MG63 (cell line): ENCODE results near the gene MICALL1. TPM values are rescaled to one million over a fixed set of nuclear protein-coding genes. Genes with fewer than 3 reads are reported as not detected.
"Not testable (repeated sequence)": the region's sequence is repeated elsewhere in the genome, so short reads cannot be mapped to it uniquely, and the experiment has no call there.

Source experiments
- DNase-seq: peaks from one replicate; pipeline ENCODE4 v3.0.0-alpha.2; 2020
- H3K27me3 ChIP-seq: fragments of 250-450 bp; sonication (Bioruptor Pico); 2 replicates; pipeline ENCODE4 v1.5.1; 2020; ENCODE audit warnings: mild to moderate bottlenecking, moderate library complexity
- H3K36me3 ChIP-seq: fragments of 250-450 bp; sonication (Bioruptor Pico); 2 replicates; pipeline ENCODE4 v1.5.1; 2020; ENCODE audit warnings: mild to moderate bottlenecking, moderate library complexity
- H3K4me3 ChIP-seq: fragments of 250-450 bp; sonication (Bioruptor Pico); 2 replicates; pipeline ENCODE4 v1.5.1; 2020; ENCODE audit warnings: mild to moderate bottlenecking, moderate library complexity
- H3K9me3 ChIP-seq: fragments of 250-450 bp; sonication (Bioruptor Pico); 2 replicates; pipeline ENCODE4 v1.5.1; 2020; ENCODE audit warnings: mild to moderate bottlenecking, moderate library complexity
- total RNA-seq: library from RNA; depleted of rRNA; stranded (reverse); fragments of >200 nt; shearing (Covaris generic); gene quantifications from 2 replicates; pipeline ENCODE4 v1.2.3, GENCODE V29; 2014; ENCODE audit warnings: low replicate concordance

The MICALL1 gene
- total RNA-seq, 1 experiment from 2014 or later: 25.3 TPM

- Histone ChIP-seq H3K27me3 (no peaks in the 10 kb centered on the region), H3K36me3 (peaks cover 43% of the 10 kb centered on the region), H3K4me3 (no peak overlapping the region), H3K9me3 (no peaks in the 10 kb centered on the region)
- no peak for DNase-seq
Measured at GRCh38 chr22:37940698-37941376, 34.7 kb downstream of the MICALL1 start.

GRCh38 chr22:37942133-37942532 is 36.0 kb downstream of the MICALL1 start:
- DNase-seq: no peak
- Histone ChIP-seq H3K36me3 (peaks cover 32% of the 10 kb centered on the region), H3K27me3 (no peaks in the 10 kb centered on the region), H3K9me3 (no peaks in the 10 kb centered on the region), H3K4me3 (no peak overlapping the region)

GRCh38 chr22:37943136-37943824 is 37.2 kb downstream of the MICALL1 start:
- no peak for DNase-seq
- H3K9me3 ChIP-seq: no peaks in the 10 kb centered on the region

GRCh38 chr22:37943825-37944198 is 37.7 kb downstream of the MICALL1 start:
- Histone ChIP-seq H3K9me3 (no peaks in the 10 kb centered on the region), H3K27me3 (no peaks in the 10 kb centered on the region), H3K4me3 (no peak overlapping the region), H3K36me3 (peaks cover 23% of the 10 kb centered on the region)
- no peak for DNase-seq

More at GRCh38 chr22:37943136-37943824, 37.2 kb downstream of the MICALL1 start:
- Histone ChIP-seq H3K27me3 (no peaks in the 10 kb centered on the region), H3K36me3 (peaks cover 25% of the 10 kb centered on the region), H3K4me3 (no peak overlapping the region)

- not testable (repeated sequence) for H3K4me3 ChIP-seq, H3K9me3 ChIP-seq, DNase-seq
Measured at GRCh38 chr22:37944423-37944822, 38.3 kb downstream of the MICALL1 start.

GRCh38 chr22:37947142-37947795 is 41.2 kb downstream of the MICALL1 start:
- H3K36me3 ChIP-seq, H3K27me3 ChIP-seq, DNase-seq, H3K4me3 ChIP-seq, H3K9me3 ChIP-seq: not testable (repeated sequence)

More at GRCh38 chr22:37944423-37944822, 38.3 kb downstream of the MICALL1 start:
- peaks cover 17% of the 10 kb centered on the region for H3K36me3 ChIP-seq
- H3K27me3 ChIP-seq: not testable (repeated sequence)

- Histone ChIP-seq H3K4me3 (no peak overlapping the region), H3K27me3 (no peaks in the 10 kb centered on the region), H3K36me3 (peaks cover 3% of the 10 kb centered on the region; the same call in 1 of the 2 replicates), H3K9me3 (no peaks in the 10 kb centered on the region)
- DNase-seq: no peak
Measured at GRCh38 chr22:37951305-37951704, 45.2 kb downstream of the MICALL1 start.

- not testable (repeated sequence) for DNase-seq, H3K9me3 ChIP-seq, H3K27me3 ChIP-seq
- H3K4me3 ChIP-seq: peak overlapping the region; percentile 100
- peaks cover 16% of the 10 kb centered on the region for H3K36me3 ChIP-seq
Measured at GRCh38 chr22:37952629-37953028, 46.5 kb downstream of the MICALL1 start.

GRCh38 chr22:37953062-37953436 is 47.0 kb downstream of the MICALL1 start:
- Histone ChIP-seq H3K36me3 (peaks cover 19% of the 10 kb centered on the region), H3K9me3 (no peaks in the 10 kb centered on the region), H3K4me3 (peak overlapping the region; percentile 100), H3K27me3 (no peaks in the 10 kb centered on the region)
- DNase-seq: no peak

GRCh38 chr22:37953437-37954179 is 47.5 kb downstream of the MICALL1 start, which contains the start of the genes C22orf23 and POLR2F:
Gene C22orf23 (minus strand): TSS chr22:37953601. CDS start chr22:37953149, 452 bp downstream.
Gene POLR2F (plus strand): TSS chr22:37953699. CDS start chr22:37953788, 89 bp downstream.
- Histone ChIP-seq H3K9me3 (no peaks in the 10 kb centered on the region), H3K27me3 (no peaks in the 10 kb centered on the region), H3K36me3 (peaks cover 22% of the 10 kb centered on the region), H3K4me3 (peak within 1 kb of the TSS; percentile 100)
- peak; percentile 90 for DNase-seq

- no peak for DNase-seq
- Histone ChIP-seq H3K4me3 (peak overlapping the region; percentile 100), H3K27me3 (no peaks in the 10 kb centered on the region), H3K36me3 (peaks cover 31% of the 10 kb centered on the region), H3K9me3 (no peaks in the 10 kb centered on the region)
Measured at GRCh38 chr22:37954686-37955085, 48.6 kb downstream of the MICALL1 start.

- DNase-seq, H3K9me3 ChIP-seq, H3K4me3 ChIP-seq, H3K27me3 ChIP-seq: not testable (repeated sequence)
- H3K36me3 ChIP-seq: peaks cover 34% of the 10 kb centered on the region
Measured at GRCh38 chr22:37955825-37956397, 49.8 kb downstream of the MICALL1 start.

- Histone ChIP-seq H3K27me3 (no peaks in the 10 kb centered on the region), H3K36me3 (peaks cover 42% of the 10 kb centered on the region), H3K9me3 (no peaks in the 10 kb centered on the region), H3K4me3 (no peak overlapping the region)
- no peak for DNase-seq
Measured at GRCh38 chr22:37957232-37957631, 51.1 kb downstream of the MICALL1 start.

GRCh38 chr22:37959231-37959825 is 53.2 kb downstream of the MICALL1 start:
- Histone ChIP-seq H3K9me3 (no peaks in the 10 kb centered on the region), H3K4me3 (no peak overlapping the region), H3K36me3 (peaks cover 44% of the 10 kb centered on the region), H3K27me3 (no peaks in the 10 kb centered on the region)
- DNase-seq: no peak

GRCh38 chr22:37961062-37961461 is 55.0 kb downstream of the MICALL1 start:
- peaks cover 54% of the 10 kb centered on the region for H3K36me3 ChIP-seq
- DNase-seq: no peak
- no peak overlapping the region for H3K4me3 ChIP-seq
- H3K27me3 ChIP-seq: no peaks in the 10 kb centered on the region
- H3K9me3 ChIP-seq: no peaks in the 10 kb centered on the region
